Spleen (tissue), 11 donors: Measurements from ENCODE around the gene RASA3. TPM values are rescaled to one million over a fixed set of nuclear protein-coding genes. Genes with fewer than 3 reads are reported as not detected.

Source experiments
- DNase-seq: peaks from one replicate; pipeline ENCODE4 v3.0.0-alpha.2; 2020
- H3K27ac ChIP-seq, 8 donors: fragments of 200-600 bp; sonication (generic) in 7 of 8; 1 replicate in 4 of 8; 2 replicates in 4 of 8; pipeline versions ENCODE4 v1.5.0 to v1.8.0; 2016 to 2021; ENCODE audit warnings: inconsistent platforms in 4 of 8, mild to moderate bottlenecking in 4 of 8, moderate library complexity in 1 of 8
- H3K27me3 ChIP-seq, 7 donors: fragments of 200-600 bp; sonication (generic) in 6 of 7; replicated peaks in 1 of 7; 1 replicate in 4 of 7; 2 replicates in 3 of 7; pipeline versions ENCODE4 v1.5.0 to v1.8.0; 2016 to 2021; ENCODE audit warnings: inconsistent platforms in 3 of 7, mild to moderate bottlenecking in 1 of 7
- H3K36me3 ChIP-seq, 6 donors: fragments of 200-600 bp; sonication (generic) in 5 of 6; 1 replicate in 4 of 6; 2 replicates in 2 of 6; pipeline versions ENCODE4 v1.5.0 to v1.8.0; 2016 to 2021; ENCODE audit warnings: inconsistent platforms in 2 of 6
- H3K4me1 ChIP-seq, 6 donors: fragments of 200-600 bp; sonication (generic) in 5 of 6; 1 replicate in 3 of 6; 2 replicates in 3 of 6; pipeline versions ENCODE4 v1.5.0 to v1.8.0; 2016 to 2021; ENCODE audit warnings: inconsistent platforms in 3 of 6
- H3K4me3 ChIP-seq, 8 donors: fragments of 200-600 bp; sonication (generic) in 7 of 8; 1 replicate in 4 of 8; 2 replicates in 4 of 8; pipeline versions ENCODE4 v1.5.0 to v1.8.0; 2016 to 2021; ENCODE audit warnings: inconsistent platforms in 4 of 8, mild to moderate bottlenecking in 4 of 8, moderate library complexity in 2 of 8
- H3K9me3 ChIP-seq, 8 donors: fragments of 200-600 bp; sonication (generic) in 7 of 8; 1 replicate in 4 of 8; 2 replicates in 4 of 8; pipeline versions ENCODE4 v1.5.0 to v1.8.0; 2016 to 2021; ENCODE audit warnings: inconsistent platforms in 4 of 8
- POLR2A ChIP-seq, 3 donors: fragments of 450-650 bp; IDR thresholded peaks; one replicate each; pipeline ENCODE4 v1.5.1; 2017; ENCODE audit warnings: antibody characterized with exemption in 3 of 3, mild to moderate bottlenecking in 1 of 3
- POLR2AphosphoS5 ChIP-seq, 3 donors: sonication (generic); formaldehyde crosslinking; IDR thresholded peaks; one replicate each; pipeline ENCODE4 v1.5.1; 2017; ENCODE audit warnings: antibody characterized with exemption in 3 of 3
- WGBS, 5 donors: extraction: QIAGEN DNeasy Blood & Tissue Kit in 3 of 5; methylation state at CpG; one replicate each; pipeline versions ENCODE4 v1.1.5 to v1.1.7; 2013 to 2018; 5-methylcytosine and 5-hydroxymethylcytosine counted together
- intact Hi-C: fragments of 100-400 bp; cut with DNase I; formaldehyde crosslinking; loops from one replicate; pipeline ENCODE4 v1.15.0; 2023; ENCODE audit warnings: low total_unique reads
- polyA plus RNA-seq, 3 donors: library from polyadenylated mRNA; stranded (reverse); fragments of 200-250 nt; gene quantifications; one replicate each; pipeline ENCODE4 v1.2.1, GENCODE V29; 2013
- total RNA-seq, 7 donors: library from RNA; depleted of rRNA in 3 of 7; stranded (reverse); fragments of >200 nt in 3 of 7; fragmentation: NEBNext Ultra II Directional in 4 of 7; extraction: Animal tissue kit (Norgen Biotek cat#: 25700) in 4 of 7; gene quantifications; one replicate each; pipeline versions ENCODE4 v1.1.0 to v1.2.1, GENCODE V29; 2016 to 2021
- TF ChIP-seq, protein P1 (sequence below), 11 experiments: fragments of 200-600 bp in 7 of 11; fragments of 450-650 bp in 4 of 11; sonication (generic) in 4 of 11; IDR thresholded peaks in 8 of 11; conservative IDR thresholded peaks in 3 of 11; 1 replicate in 7 of 11; 2 replicates in 4 of 11; pipeline versions ENCODE4 v1.4.0 to v1.8.0; 2016 to 2021; ENCODE audit warnings: antibody characterized with exemption in 11 of 11, inconsistent platforms in 4 of 11, mild to moderate bottlenecking in 1 of 11
- donor health status: healthy with polysubstance abuse.
- donor health status: DM: no; HTN: no; CAD: no; lungs with moderate emphysema.
- donor health status: DM: no; HTN: no; CAD: no.
- donor health status: Bipolar disorder and iron deficiency.
- donor health status: healthy.
- donor health status: DM: no; HTN: no; CAD: no.
- donor health status: DM: yes; HTN: yes; CAD: no.

Gene RASA3
- total and polyA plus RNA-seq, 10 donors, result 11.7 to 52.8 (median 47.7) TPM

DNA sequence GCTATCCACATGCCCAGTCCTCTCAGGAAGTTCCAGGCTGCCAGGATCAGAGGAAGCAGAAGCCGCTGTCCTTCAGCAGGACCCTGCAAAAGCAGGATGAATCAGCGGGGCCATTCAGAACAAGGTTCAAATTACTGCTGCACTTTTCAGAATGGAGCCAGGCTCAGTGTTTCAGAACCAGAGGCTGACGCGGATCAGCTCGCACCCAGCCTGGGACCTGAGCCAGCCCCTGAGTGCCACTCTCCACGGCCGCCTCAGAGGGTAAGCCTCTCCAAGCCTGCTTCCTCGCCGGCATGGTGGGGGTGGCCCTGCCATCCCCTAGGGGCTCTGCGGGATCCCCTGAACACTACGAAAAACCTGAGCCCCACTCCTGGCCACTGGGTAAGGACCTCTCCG lies 24.7 kb downstream of the RASA3 start:
- H3K27me3 ChIP-seq, result no peaks in the 10 kb centered on the region
- no peaks in the 10 kb centered on the region for H3K9me3 ChIP-seq
- WGBS, 5 donors, result 59 to 72% (median 70%) methylated on average over 7 to 12 of the region's 12 CpGs
- DNase-seq, result peak; percentile 71
- H3K4me1 ChIP-seq, result peaks cover 25 to 84% (median 64%) of the 10 kb centered on the region in 6 donors
- no peak overlapping the region for H3K4me3 ChIP-seq
- intact Hi-C loops, result no loop called here
- H3K27ac ChIP-seq, result peak overlapping the region in 6 of 8 donors; percentile 26 to 88 (median 47)
- peaks cover 0 to 25% (median 0%) of the 10 kb centered on the region in 6 donors for H3K36me3 ChIP-seq
- TF ChIP-seq, protein P1, sequence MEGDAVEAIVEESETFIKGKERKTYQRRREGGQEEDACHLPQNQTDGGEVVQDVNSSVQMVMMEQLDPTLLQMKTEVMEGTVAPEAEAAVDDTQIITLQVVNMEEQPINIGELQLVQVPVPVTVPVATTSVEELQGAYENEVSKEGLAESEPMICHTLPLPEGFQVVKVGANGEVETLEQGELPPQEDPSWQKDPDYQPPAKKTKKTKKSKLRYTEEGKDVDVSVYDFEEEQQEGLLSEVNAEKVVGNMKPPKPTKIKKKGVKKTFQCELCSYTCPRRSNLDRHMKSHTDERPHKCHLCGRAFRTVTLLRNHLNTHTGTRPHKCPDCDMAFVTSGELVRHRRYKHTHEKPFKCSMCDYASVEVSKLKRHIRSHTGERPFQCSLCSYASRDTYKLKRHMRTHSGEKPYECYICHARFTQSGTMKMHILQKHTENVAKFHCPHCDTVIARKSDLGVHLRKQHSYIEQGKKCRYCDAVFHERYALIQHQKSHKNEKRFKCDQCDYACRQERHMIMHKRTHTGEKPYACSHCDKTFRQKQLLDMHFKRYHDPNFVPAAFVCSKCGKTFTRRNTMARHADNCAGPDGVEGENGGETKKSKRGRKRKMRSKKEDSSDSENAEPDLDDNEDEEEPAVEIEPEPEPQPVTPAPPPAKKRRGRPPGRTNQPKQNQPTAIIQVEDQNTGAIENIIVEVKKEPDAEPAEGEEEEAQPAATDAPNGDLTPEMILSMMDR (IDR thresholded peaks at IDR 0.05 in 8 of 11, conservative IDR thresholded peaks at IDR 0.05 in 3 of 11), result no peak
- TF ChIP-seq POLR2AphosphoS5 (IDR thresholded peaks at IDR 0.05), result no peak
- TF ChIP-seq POLR2A (IDR thresholded peaks at IDR 0.05), result no peak

DNA sequence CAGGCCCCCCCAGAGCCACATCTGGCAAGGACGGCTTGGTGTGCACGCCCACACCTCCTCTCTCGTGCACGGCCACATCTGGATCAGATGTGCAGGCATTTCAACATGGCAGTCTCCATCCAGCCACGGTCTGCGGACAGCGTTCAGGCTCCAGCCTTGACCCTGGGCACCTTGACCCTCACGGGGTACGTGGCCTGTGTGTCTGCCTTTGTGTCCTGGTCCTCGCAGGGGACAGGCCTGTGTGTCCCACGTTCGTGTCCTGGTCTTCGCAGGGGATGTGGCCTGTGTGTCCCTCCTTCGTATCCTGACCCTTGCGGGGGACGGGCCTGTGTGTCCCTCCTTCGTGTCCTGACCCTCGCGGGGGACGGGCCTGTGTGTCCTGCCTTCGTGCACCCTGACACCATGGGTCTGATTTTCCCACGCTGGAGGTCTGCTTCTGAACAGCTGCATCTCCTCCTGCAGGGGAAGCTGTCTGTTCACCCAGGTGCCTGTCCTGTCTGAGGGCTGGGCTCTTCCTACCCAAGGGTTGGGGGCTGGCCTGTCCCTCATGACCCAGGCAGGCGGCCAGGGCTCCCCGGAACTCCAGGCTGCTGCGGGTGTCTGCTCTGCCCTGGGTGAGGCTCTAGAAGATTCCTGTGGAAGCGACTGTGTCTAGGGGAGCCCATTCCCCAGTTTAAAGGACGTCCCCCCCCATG lies 25.3 kb downstream of the RASA3 start:
- intact Hi-C loops, result no loop called here
- H3K4me3 ChIP-seq, result no peak overlapping the region
- WGBS, 5 donors, result 76 to 87% (median 86%) methylated on average over 19 to 27 of the region's 27 CpGs
- peaks cover 25 to 84% (median 64%) of the 10 kb centered on the region in 6 donors for H3K4me1 ChIP-seq
- DNase-seq, result peak; percentile 69
- H3K36me3 ChIP-seq, result peaks cover 0 to 20% (median 0%) of the 10 kb centered on the region in 6 donors
- H3K27ac ChIP-seq, result peak overlapping the region in 6 of 8 donors; percentile 26 to 88 (median 47)
- no peaks in the 10 kb centered on the region for H3K27me3 ChIP-seq
- H3K9me3 ChIP-seq, result no peaks in the 10 kb centered on the region
- TF ChIP-seq, protein P1 (IDR thresholded peaks at IDR 0.05 in 8 of 11, conservative IDR thresholded peaks at IDR 0.05 in 3 of 11), result no peak
- TF ChIP-seq POLR2AphosphoS5 (IDR thresholded peaks at IDR 0.05), result peak in 2 of 3 donors; percentile 49 to 54

DNA sequence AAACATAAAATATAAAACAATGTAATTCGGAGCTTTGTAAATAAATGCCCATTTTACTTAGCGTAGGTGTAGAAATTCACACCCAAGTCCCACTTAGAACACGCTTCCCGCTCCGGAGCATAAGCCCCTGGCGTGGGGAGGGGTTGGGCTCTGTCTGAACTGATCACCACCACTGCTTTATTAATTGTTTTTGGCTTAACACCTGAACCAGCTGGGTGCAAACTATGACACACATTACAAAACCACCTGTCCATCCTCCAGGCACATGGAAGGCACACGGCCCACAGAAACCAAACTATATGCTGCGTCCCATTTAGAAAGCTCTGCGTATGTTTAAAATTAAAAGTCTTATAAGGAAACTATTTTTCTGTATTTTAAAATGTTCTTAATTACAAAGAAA lies 25.9 kb downstream of the RASA3 start:
- H3K9me3 ChIP-seq, result no peaks in the 10 kb centered on the region
- H3K27ac ChIP-seq, result no peak overlapping the region
- H3K36me3 ChIP-seq, result peaks cover 0 to 21% (median 0%) of the 10 kb centered on the region in 6 donors
- H3K27me3 ChIP-seq, result no peaks in the 10 kb centered on the region
- 93 to 97% (median 96%) methylated on average over 9 of the region's 9 CpGs for WGBS, 5 donors
- TF ChIP-seq POLR2AphosphoS5 (IDR thresholded peaks at IDR 0.05), result no peak
- no peak for TF ChIP-seq POLR2A (IDR thresholded peaks at IDR 0.05)
- TF ChIP-seq, protein P1 (IDR thresholded peaks at IDR 0.05 in 8 of 11, conservative IDR thresholded peaks at IDR 0.05 in 3 of 11), result no peak
- intact Hi-C loops, result no loop called here
- H3K4me1 ChIP-seq, result peaks cover 25 to 84% (median 66%) of the 10 kb centered on the region in 6 donors
- no peak overlapping the region for H3K4me3 ChIP-seq
- peak; percentile 29 for DNase-seq

DNA sequence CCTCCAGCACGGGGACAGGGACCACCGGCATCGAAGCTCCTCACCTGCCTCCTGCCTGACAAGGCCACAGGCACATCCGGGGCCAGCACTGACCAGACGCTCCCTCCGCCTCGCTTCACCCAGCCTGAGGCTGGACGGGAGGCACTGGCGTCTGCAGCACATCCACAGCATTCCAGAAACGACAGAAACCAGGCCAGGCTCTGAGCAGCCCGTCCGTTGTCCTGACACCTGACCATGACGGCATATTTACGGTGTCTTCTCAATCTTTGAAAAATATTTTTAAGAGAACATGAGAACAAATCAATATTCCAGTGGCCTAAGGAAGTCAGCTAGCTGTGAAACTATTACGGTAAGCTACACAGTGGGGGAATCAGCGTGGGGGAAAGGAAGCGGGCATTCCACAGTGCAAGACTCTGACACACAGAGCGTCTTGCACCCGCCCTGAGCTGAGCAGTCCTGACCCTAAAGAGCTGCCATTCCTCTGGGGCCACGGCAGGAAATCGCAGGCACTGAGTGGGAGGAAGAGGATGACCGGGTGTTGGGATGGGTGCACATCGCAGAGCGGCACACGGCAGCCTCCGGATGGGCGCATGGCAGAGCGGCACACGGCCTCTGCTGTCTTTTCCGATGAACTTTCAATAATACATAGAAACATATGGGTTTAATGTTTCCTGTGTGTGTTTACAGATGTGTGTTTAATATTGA lies 26.8 kb downstream of the RASA3 start:
- no peaks in the 10 kb centered on the region for H3K9me3 ChIP-seq
- WGBS, 5 donors, result 79 to 88% (median 84%) methylated on average over 28 to 30 of the region's 30 CpGs
- peaks cover 23 to 88% (median 71%) of the 10 kb centered on the region in 6 donors for H3K4me1 ChIP-seq
- peak; percentile 75 for DNase-seq
- TF ChIP-seq POLR2AphosphoS5 (IDR thresholded peaks at IDR 0.05), result peak; percentile 40 to 68 (median 54)
- TF ChIP-seq, protein P1 (IDR thresholded peaks at IDR 0.05 in 8 of 11, conservative IDR thresholded peaks at IDR 0.05 in 3 of 11), result no peak
- no peak overlapping the region for H3K4me3 ChIP-seq
- H3K27me3 ChIP-seq, result no peaks in the 10 kb centered on the region
- intact Hi-C loops, result no loop called here
- H3K36me3 ChIP-seq, result peaks cover 0 to 26% (median 0%) of the 10 kb centered on the region in 6 donors
- peak overlapping the region in 4 of 8 donors; percentile 13 to 58 (median 47) for H3K27ac ChIP-seq
